ENCODE results near the gene TAF7.
"Not testable (repeated sequence)": the region's sequence is repeated elsewhere in the genome, so short reads cannot be mapped to it uniquely, and the experiment has no call there.

Gene TAF7

GRCh38 chr5:141320225-141321169, at the start of gene TAF7:
TSS of gene TAF7 (minus strand) at chr5:141320784. CDS start at chr5:141320044, 740 bp downstream.
- peak; percentile 93 for DNase-seq

- DNase-seq, result no peak
These were observed 45.7 kb upstream of the TAF7 start for GRCh38 chr5:141366016-141366896.

- DNase-seq, result no peak
These were observed 43.5 kb upstream of the TAF7 start, which contains the start of gene PCDHGA5 for GRCh38 chr5:141363952-141364660. TSS of gene PCDHGA5 (plus strand) at chr5:141364162. CDS start at chr5:141364331, 169 bp downstream.

GRCh38 chr5:141362719-141363118, 42.1 kb upstream of the TAF7 start:
- DNase-seq, result no peak

- DNase-seq, result no peak
These were observed 40.1 kb upstream of the TAF7 start for GRCh38 chr5:141360685-141361084.

GRCh38 chr5:141359790-141360426, 39.3 kb upstream of the TAF7 start, which contains the start of gene PCDHGB2:
TSS of gene PCDHGB2 (plus strand) at chr5:141359994. CDS start at chr5:141360136, 142 bp downstream.
- DNase-seq, result no peak

- no peak for DNase-seq
These were observed 36.4 kb upstream of the TAF7 start for GRCh38 chr5:141356950-141357349.

- no peak for DNase-seq
These were observed 35.5 kb upstream of the TAF7 start for GRCh38 chr5:141356133-141356532.

- DNase-seq, result no peak
These were observed 35.1 kb upstream of the TAF7 start for GRCh38 chr5:141355641-141356040.

- DNase-seq, result no peak
These were observed 34.4 kb upstream of the TAF7 start, which contains the start of gene PCDHGA4 for GRCh38 chr5:141354900-141355469. TSS of gene PCDHGA4 (plus strand) at chr5:141355021. CDS start at chr5:141355108, 87 bp downstream.

- no peak for DNase-seq
These were observed 31.0 kb upstream of the TAF7 start for GRCh38 chr5:141351591-141351990.

GRCh38 chr5:141349917-141350619, 29.5 kb upstream of the TAF7 start, which contains the start of gene PCDHGB1:
TSS of gene PCDHGB1 (plus strand) at chr5:141350099. CDS start at chr5:141350261, 162 bp downstream.
- peak; percentile 51 for DNase-seq

GRCh38 chr5:141346017-141346416, 25.4 kb upstream of the TAF7 start:
- DNase-seq, result not testable (repeated sequence)

- no peak for DNase-seq
These were observed 24.7 kb upstream of the TAF7 start for GRCh38 chr5:141345327-141345726.

GRCh38 chr5:141343953-141344463, 23.4 kb upstream of the TAF7 start:
- no peak for DNase-seq

GRCh38 chr5:141343242-141343952, 22.8 kb upstream of the TAF7 start, which contains the start of gene PCDHGA3:
TSS of gene PCDHGA3 (plus strand) at chr5:141343829. CDS start at chr5:141344034, 205 bp downstream.
- DNase-seq, result no peak

- no peak for DNase-seq
These were observed 22.2 kb upstream of the TAF7 start for GRCh38 chr5:141342773-141343172.

- not testable (repeated sequence) for DNase-seq
These were observed 20.3 kb upstream of the TAF7 start for GRCh38 chr5:141340781-141341354.

All from stimulated activated CD8-positive, alpha-beta memory T cell treated with anti-CD3 and anti-CD28 coated beads, Interleukin-4, amount 100 ng/mL, for 48 hours (primary cell).